HEK293 (cell line): ENCODE data around the gene NAT14.
"Not testable (repeated sequence)": the region's sequence is repeated elsewhere in the genome, so short reads cannot be mapped to it uniquely, and the experiment has no call there.

Experiments used
- SCRT1 ChIP-seq: fragments of 450-650 bp; formaldehyde crosslinking; IDR thresholded peaks from 2 replicates; pipeline ENCODE4 v1.5.1; 2016; ENCODE audit warnings: missing biosample characterization, missing genetic modification characterization, borderline replicate concordance
- SP3 ChIP-seq: fragments of 450-650 bp; formaldehyde crosslinking; IDR thresholded peaks from 2 replicates; pipeline ENCODE4 v1.5.1; 2016; ENCODE audit warnings: missing biosample characterization, missing genetic modification characterization
- WT1 ChIP-seq: fragments of 450-650 bp; formaldehyde crosslinking; IDR thresholded peaks from 2 replicates; pipeline ENCODE4 v1.5.1; 2016; ENCODE audit warnings: missing biosample characterization, missing genetic modification characterization
- YY1 ChIP-seq: fragments of 450-650 bp; formaldehyde crosslinking; IDR thresholded peaks from 2 replicates; pipeline ENCODE4 v1.5.1; 2018; ENCODE audit warnings: missing biosample characterization, missing genetic modification characterization
- YY2 ChIP-seq: fragments of 450-650 bp; formaldehyde crosslinking; IDR thresholded peaks from 2 replicates; pipeline ENCODE4 v1.5.1; 2016; ENCODE audit warnings: missing biosample characterization, missing genetic modification characterization
- ZBTB17 ChIP-seq: fragments of 450-650 bp; formaldehyde crosslinking; IDR thresholded peaks from 2 replicates; pipeline ENCODE4 v1.5.1; 2016; ENCODE audit warnings: missing biosample characterization, missing genetic modification characterization
- ZNF16 ChIP-seq: fragments of 450-650 bp; formaldehyde crosslinking; IDR thresholded peaks from 2 replicates; pipeline ENCODE4 v1.5.1; 2016; ENCODE audit warnings: low read depth, missing biosample characterization, missing genetic modification characterization
- ZNF169 ChIP-seq: fragments of 450-650 bp; formaldehyde crosslinking; IDR thresholded peaks from 2 replicates; pipeline ENCODE4 v1.5.1; 2016; ENCODE audit warnings: missing biosample characterization, missing genetic modification characterization
- ZNF37A ChIP-seq: fragments of 450-650 bp; IDR thresholded peaks from 2 replicates; pipeline ENCODE4 v1.5.1; 2018; ENCODE audit warnings: missing biosample characterization, missing genetic modification characterization
- ZSCAN30 ChIP-seq: fragments of 450-650 bp; IDR thresholded peaks from 2 replicates; pipeline ENCODE4 v1.5.1; 2018; ENCODE audit warnings: missing biosample characterization, mild to moderate bottlenecking, missing genetic modification characterization, moderate library complexity
- TF ChIP-seq, protein P1 (sequence below): fragments of 450-650 bp; formaldehyde crosslinking; IDR thresholded peaks from 2 replicates; pipeline ENCODE4 v1.5.1; 2016; ENCODE audit warnings: missing biosample characterization, missing genetic modification characterization
- TF ChIP-seq, protein P2 (sequence below): fragments of 450-650 bp; formaldehyde crosslinking; IDR thresholded peaks from 2 replicates; pipeline ENCODE4 v1.5.1; 2016; ENCODE audit warnings: missing biosample characterization, missing genetic modification characterization
- TF ChIP-seq, protein P3 (sequence below): fragments of 450-650 bp; formaldehyde crosslinking; IDR thresholded peaks from 2 replicates; pipeline ENCODE4 v1.5.1; 2016; ENCODE audit warnings: missing biosample characterization, missing genetic modification characterization

DNA sequence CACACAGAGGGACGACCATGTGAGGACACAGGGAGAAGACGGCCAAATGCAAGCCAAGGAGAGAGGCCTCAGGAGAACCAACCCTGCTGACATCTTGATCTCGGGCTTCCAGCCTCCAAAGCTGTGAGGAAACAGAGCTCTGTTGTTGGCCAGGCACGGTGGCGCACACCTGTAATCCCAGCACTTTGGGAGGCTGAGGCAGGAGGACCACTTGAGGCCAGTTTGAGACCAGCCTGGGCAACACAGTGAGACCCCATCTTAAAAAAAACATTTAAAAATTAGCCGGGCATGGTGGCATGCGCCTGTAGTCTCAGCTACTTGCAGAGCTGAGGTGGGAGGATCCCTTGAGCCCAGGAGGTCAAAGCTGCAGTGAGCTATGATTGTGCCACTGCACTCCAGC lies 49.3 kb downstream of the NAT14 start:
- TF ChIP-seq ZNF37A (tag by site-specific recombination); YY1 (tag by site-specific recombination); ZSCAN30 (tag by site-specific recombination); YY2 (tag by site-specific recombination); ZBTB17; ZNF16 (tag by site-specific recombination); SP3 (tag by site-specific recombination); SCRT1 (tag by site-specific recombination); ZNF169 (tag by site-specific recombination); WT1 (tag by site-specific recombination): not testable (repeated sequence)
- TF ChIP-seq, protein P1, sequence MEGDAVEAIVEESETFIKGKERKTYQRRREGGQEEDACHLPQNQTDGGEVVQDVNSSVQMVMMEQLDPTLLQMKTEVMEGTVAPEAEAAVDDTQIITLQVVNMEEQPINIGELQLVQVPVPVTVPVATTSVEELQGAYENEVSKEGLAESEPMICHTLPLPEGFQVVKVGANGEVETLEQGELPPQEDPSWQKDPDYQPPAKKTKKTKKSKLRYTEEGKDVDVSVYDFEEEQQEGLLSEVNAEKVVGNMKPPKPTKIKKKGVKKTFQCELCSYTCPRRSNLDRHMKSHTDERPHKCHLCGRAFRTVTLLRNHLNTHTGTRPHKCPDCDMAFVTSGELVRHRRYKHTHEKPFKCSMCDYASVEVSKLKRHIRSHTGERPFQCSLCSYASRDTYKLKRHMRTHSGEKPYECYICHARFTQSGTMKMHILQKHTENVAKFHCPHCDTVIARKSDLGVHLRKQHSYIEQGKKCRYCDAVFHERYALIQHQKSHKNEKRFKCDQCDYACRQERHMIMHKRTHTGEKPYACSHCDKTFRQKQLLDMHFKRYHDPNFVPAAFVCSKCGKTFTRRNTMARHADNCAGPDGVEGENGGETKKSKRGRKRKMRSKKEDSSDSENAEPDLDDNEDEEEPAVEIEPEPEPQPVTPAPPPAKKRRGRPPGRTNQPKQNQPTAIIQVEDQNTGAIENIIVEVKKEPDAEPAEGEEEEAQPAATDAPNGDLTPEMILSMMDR = not testable (repeated sequence)
- TF ChIP-seq, protein P2, sequence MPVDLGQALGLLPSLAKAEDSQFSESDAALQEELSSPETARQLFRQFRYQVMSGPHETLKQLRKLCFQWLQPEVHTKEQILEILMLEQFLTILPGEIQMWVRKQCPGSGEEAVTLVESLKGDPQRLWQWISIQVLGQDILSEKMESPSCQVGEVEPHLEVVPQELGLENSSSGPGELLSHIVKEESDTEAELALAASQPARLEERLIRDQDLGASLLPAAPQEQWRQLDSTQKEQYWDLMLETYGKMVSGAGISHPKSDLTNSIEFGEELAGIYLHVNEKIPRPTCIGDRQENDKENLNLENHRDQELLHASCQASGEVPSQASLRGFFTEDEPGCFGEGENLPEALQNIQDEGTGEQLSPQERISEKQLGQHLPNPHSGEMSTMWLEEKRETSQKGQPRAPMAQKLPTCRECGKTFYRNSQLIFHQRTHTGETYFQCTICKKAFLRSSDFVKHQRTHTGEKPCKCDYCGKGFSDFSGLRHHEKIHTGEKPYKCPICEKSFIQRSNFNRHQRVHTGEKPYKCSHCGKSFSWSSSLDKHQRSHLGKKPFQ (tag by site-specific recombination) = not testable (repeated sequence)
- TF ChIP-seq, protein P3, sequence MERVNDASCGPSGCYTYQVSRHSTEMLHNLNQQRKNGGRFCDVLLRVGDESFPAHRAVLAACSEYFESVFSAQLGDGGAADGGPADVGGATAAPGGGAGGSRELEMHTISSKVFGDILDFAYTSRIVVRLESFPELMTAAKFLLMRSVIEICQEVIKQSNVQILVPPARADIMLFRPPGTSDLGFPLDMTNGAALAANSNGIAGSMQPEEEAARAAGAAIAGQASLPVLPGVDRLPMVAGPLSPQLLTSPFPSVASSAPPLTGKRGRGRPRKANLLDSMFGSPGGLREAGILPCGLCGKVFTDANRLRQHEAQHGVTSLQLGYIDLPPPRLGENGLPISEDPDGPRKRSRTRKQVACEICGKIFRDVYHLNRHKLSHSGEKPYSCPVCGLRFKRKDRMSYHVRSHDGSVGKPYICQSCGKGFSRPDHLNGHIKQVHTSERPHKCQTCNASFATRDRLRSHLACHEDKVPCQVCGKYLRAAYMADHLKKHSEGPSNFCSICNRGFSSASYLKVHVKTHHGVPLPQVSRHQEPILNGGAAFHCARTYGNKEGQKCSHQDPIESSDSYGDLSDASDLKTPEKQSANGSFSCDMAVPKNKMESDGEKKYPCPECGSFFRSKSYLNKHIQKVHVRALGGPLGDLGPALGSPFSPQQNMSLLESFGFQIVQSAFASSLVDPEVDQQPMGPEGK (tag by site-specific recombination) = not testable (repeated sequence)
